GM12878 (cell line): ENCODE data around the gene CREB5. TPM values are rescaled to one million over a fixed set of nuclear protein-coding genes. Genes with fewer than 3 reads are reported as not detected.

Source experiments
- ATAC-seq: fragments of 200-7000 bp; cut with Tn5 transposase; 3 replicates; pipeline ENCODE4 v1.9.1; 2020; ENCODE audit warnings: mild to moderate bottlenecking, moderate library complexity
- BruUV-seq: library from RNA; stranded (reverse); fragments of 400-500 nt; replicated peaks from 2 replicates; lab custom pipeline; 2021; lab: Mats Ljungman, UMichigan
- CTCF ChIA-PET: fragments of 300-600 bp; sonication (Branson Sonifier 250); formaldehyde crosslinking; extraction: SDS; loops from one replicate; lab custom pipeline; 2021; ENCODE audit warnings: inconsistent platforms; lab: Yijun Ruan, JAX
- POLR2A ChIA-PET: fragments of 350-600 bp; formaldehyde crosslinking; extraction: SDS; loops from one replicate; lab custom pipeline; 2021; ENCODE audit warnings: inconsistent platforms; lab: Charles Lee
- RAD21 ChIA-PET: fragments of 300-600 bp; sonication (Branson Sonifier 250); formaldehyde crosslinking; loops from one replicate; lab custom pipeline; 2023; ENCODE audit warnings: antibody characterized with exemption; ENCODE audit not compliant: unreplicated experiment; lab: Charles Lee
- SMC1A ChIA-PET: fragments of 300-600 bp; sonication (Branson Sonifier 250); formaldehyde crosslinking; loops from one replicate; lab custom pipeline; 2023; ENCODE audit not compliant: unreplicated experiment, uncharacterized antibody; lab: Charles Lee
- DNase-seq: peaks from one replicate; pipeline ENCODE4 v3.0.0-alpha.2; 2011; ENCODE audit warnings: low read depth, low spot score
- FAIRE-seq: peaks from 3 replicates; lab custom pipeline; 2011; peaks lifted over from hg19 to GRCh38; lab: Jason Lieb, UNC
- H2AFZ ChIP-seq: 2 replicates; pipeline ENCODE4 v1.6.0; 2011; ENCODE audit warnings: low read depth, low read length, control low read depth; ENCODE audit not compliant: control insufficient read depth
- H3K27ac ChIP-seq: 2 replicates; pipeline ENCODE4 v1.5.1; 2011; ENCODE audit warnings: control low read depth; ENCODE audit not compliant: control insufficient read depth, insufficient read depth
- H3K27me3 ChIP-seq, 2 experiments: replicated peaks in 1 of 2; 2 replicates each; pipeline versions ENCODE4 v1.6.0 to v1.6.1; 2011; ENCODE audit warnings: low read length in 1 of 2; ENCODE audit not compliant: control insufficient read depth in 2 of 2, insufficient read depth in 2 of 2
- H3K36me3 ChIP-seq, 2 experiments: 2 replicates each; pipeline ENCODE4 v1.5.1; 2011; ENCODE audit warnings: low read length in 1 of 2; ENCODE audit not compliant: control insufficient read depth in 2 of 2, insufficient read depth in 2 of 2
- H3K4me1 ChIP-seq: 2 replicates; pipeline ENCODE4 v1.6.1; 2011; ENCODE audit warnings: mild to moderate bottlenecking, low read length, moderate library complexity, mixed read lengths; ENCODE audit not compliant: control insufficient read depth, insufficient read depth
- H3K4me2 ChIP-seq: 2 replicates; pipeline ENCODE4 v1.6.0; 2011; ENCODE audit warnings: control low read depth; ENCODE audit not compliant: control insufficient read depth, insufficient read depth
- H3K4me3 ChIP-seq: fragments of 200-600 bp; sonication (generic); 2 replicates; pipeline ENCODE4 v1.5.1; 2016
- H3K79me2 ChIP-seq: 2 replicates; pipeline ENCODE4 v1.6.0; 2011; ENCODE audit warnings: low read length; ENCODE audit not compliant: control insufficient read depth, insufficient read depth
- H3K9ac ChIP-seq: 2 replicates; pipeline ENCODE4 v1.8.0; 2011; ENCODE audit warnings: low read length, control low read depth, mixed read lengths; ENCODE audit not compliant: control insufficient read depth, insufficient read depth
- H3K9me3 ChIP-seq: replicated peaks from 3 replicates; pipeline ENCODE4 v1.5.1; 2011; ENCODE audit warnings: mild to moderate bottlenecking, low read length; ENCODE audit not compliant: control insufficient read depth, insufficient read depth
- H4K20me1 ChIP-seq: 2 replicates; pipeline ENCODE4 v1.6.0; 2011; ENCODE audit not compliant: control insufficient read depth, insufficient read depth
- ATF2 ChIP-seq: IDR thresholded peaks from 2 replicates; pipeline ENCODE4 v1.6.1; 2012; ENCODE audit warnings: low read length, inconsistent platforms
- ATF7 ChIP-seq: fragments of 450-650 bp; IDR thresholded peaks from 2 replicates; pipeline ENCODE4 v1.6.1; 2016; ENCODE audit warnings: low read depth, mild to moderate bottlenecking
- CUX1 ChIP-seq: IDR thresholded peaks from 2 replicates; pipeline ENCODE4 v1.6.1; 2012; ENCODE audit warnings: improper control_type of control experiment, low read depth, low read length; ENCODE audit not compliant: insufficient replicate concordance
- IKZF1 ChIP-seq: fragments of 450-650 bp; conservative IDR thresholded peaks from 2 replicates; pipeline ENCODE4 v1.6.1; 2017; ENCODE audit warnings: antibody characterized with exemption, mild to moderate bottlenecking
- KLF5 ChIP-seq: fragments of 450-650 bp; IDR thresholded peaks from 2 replicates; pipeline ENCODE4 v1.6.1; 2014; ENCODE audit warnings: mild to moderate bottlenecking; ENCODE audit not compliant: partially characterized antibody
- PAX8 ChIP-seq: fragments of 450-650 bp; IDR thresholded peaks from 2 replicates; pipeline ENCODE4 v1.6.1; 2017; ENCODE audit warnings: mild to moderate bottlenecking, moderate library complexity
- RAD21 ChIP-seq: IDR thresholded peaks from 2 replicates; pipeline ENCODE4 v1.6.1; 2011; ENCODE audit warnings: mild to moderate bottlenecking, low read depth, low read length, moderate library complexity; ENCODE audit not compliant: insufficient read depth
- SMAD5 ChIP-seq: IDR thresholded peaks from 2 replicates; pipeline ENCODE4 v1.6.1; 2016; ENCODE audit warnings: antibody characterized with exemption, low read depth
- SUZ12 ChIP-seq: fragments of 200-600 bp; sonication (generic); IDR thresholded peaks from one replicate; pipeline ENCODE4 v1.6.1; 2018; ENCODE audit warnings: antibody characterized with exemption, mild to moderate bottlenecking; ENCODE audit not compliant: unreplicated experiment
- ZBED1 ChIP-seq: IDR thresholded peaks from 2 replicates; pipeline ENCODE4 v1.6.1; 2016; ENCODE audit warnings: borderline replicate concordance
- WGBS: methylation state at CpG from one replicate; pipeline ENCODE4 v1.1.6; 2016; ENCODE audit warnings: low lambda C conversion rate; ENCODE audit not compliant: insufficient replicate concordance, insufficient coverage; ENCODE audit errors: missing lambda C conversion rate; 5-methylcytosine and 5-hydroxymethylcytosine counted together
- in situ Hi-C: fragments of 300-500 bp; cut with MboI; formaldehyde crosslinking; loops from 9 replicates; pipeline ENCODE4 v1.14.3; 2018; ENCODE audit warnings: mixed read lengths
- intact Hi-C: fragments of 100-400 bp; cut with micrococcal nuclease; formaldehyde crosslinking; loops from one replicate; pipeline ENCODE4 v1.14.2; 2022; ENCODE audit not compliant: unreplicated experiment
- polyA plus RNA-seq, 11 experiments: library from polyadenylated mRNA; depleted of rRNA in 4 of 11; unstranded in 6 of 11; stranded (reverse) in 5 of 11; fragments of >200 nt; fragmentation: Nextera tagmentation in 4 of 11; fragmentation: Illumina TruSeq in 1 of 11; extraction: Ambion mirVana in 4 of 11; extraction: Trizol in 1 of 11; gene quantifications; 1 replicate in 1 of 11; 2 replicates in 10 of 11; pipeline versions ENCODE4 v1.2.1 to v1.2.3, GENCODE V29; 2011 to 2016; ENCODE audit warnings: inconsistent platforms in 2 of 11, missing spikeins in 2 of 11, low read depth in 1 of 11
- total RNA-seq, 4 experiments: library from RNA; depleted of rRNA in 3 of 4; stranded (reverse); fragments of >200 nt in 3 of 4; fragmentation: Illumina TruSeq in 1 of 4; extraction: Trizol in 1 of 4; gene quantifications; 2 replicates each; pipeline versions ENCODE4 v1.2.1 to v1.2.3, GENCODE V29; 2013 to 2021

The CREB5 gene
- total and polyA plus RNA-seq, 10 of the 15 experiments (the other 5 are each of a cell fraction or from before 2014, with no cell fraction given): 12.9 to 74.1 (median 53.0) TPM

- TF ChIP-seq CUX1: no peak
- TF ChIP-seq SMAD5: no peak
- no peak for TF ChIP-seq KLF5
- no peak for TF ChIP-seq ZBED1
- TF ChIP-seq IKZF1: no peak
Observed at GRCh38 chr7:28724563-28724962, 312.2 kb downstream of the CREB5 start (continued).

GRCh38 chr7:28725045-28725642, 312.8 kb downstream of the CREB5 start:
- TF ChIP-seq RAD21 (no peak), ATF2 (no peak), PAX8 (no peak), ATF7 (no peak), SUZ12 (no peak)
- Histone ChIP-seq H3K36me3 (peaks cover 0 to 7% of the 10 kb centered on the region in 2 experiments; a peak in 2 of 4 replicates), H3K4me1 (no peaks in the 10 kb centered on the region), H3K4me2 (no peak overlapping the region), H3K9me3 (no peaks in the 10 kb centered on the region), H4K20me1 (no peaks in the 10 kb centered on the region), H3K9ac (no peak overlapping the region), H3K4me3 (no peak overlapping the region), H3K79me2 (no peaks in the 10 kb centered on the region), H2AFZ (no peak overlapping the region), H3K27ac (no peak overlapping the region), H3K27me3 (no peaks in the 10 kb centered on the region)
- RAD21 ChIA-PET: no interaction called here
- 41% methylated on average over 3 of the region's 3 CpGs for WGBS
- intact Hi-C loops: no loop called here
- no peak for DNase-seq
- CTCF ChIA-PET: interaction anchor here (0.7 to 1.7 kb wide), 3 partner anchors 13 to 21 kb away, joined by 3 to 6 read pairs (median 3); no protein-coding TSS in a partner anchor
- SMC1A ChIA-PET: interaction anchor here (0.7 to 1.3 kb wide), 4 partner anchors 15 to 392 kb away, joined by 3 to 6 read pairs (median 4); no protein-coding TSS in a partner anchor
- in situ Hi-C loops: no loop called here
- no peak for FAIRE-seq
- POLR2A ChIA-PET: interaction anchor here (0.6 to 0.9 kb wide), 3 partner anchors 12 to 25 kb away, joined by 3 to 4 read pairs (median 4); no protein-coding TSS in a partner anchor
- no TSS peak for BruUV-seq
- no peak for ATAC-seq
